HG03460 (cell line): ENCODE measurements around the gene B4GAT1.

Experiments used
- ATAC-seq: cut with Tn5 transposase; IDR thresholded peaks from one replicate; pipeline ENCODE4 v1.9.1; 2021; ENCODE audit not compliant: unreplicated experiment

Gene B4GAT1

DNA sequence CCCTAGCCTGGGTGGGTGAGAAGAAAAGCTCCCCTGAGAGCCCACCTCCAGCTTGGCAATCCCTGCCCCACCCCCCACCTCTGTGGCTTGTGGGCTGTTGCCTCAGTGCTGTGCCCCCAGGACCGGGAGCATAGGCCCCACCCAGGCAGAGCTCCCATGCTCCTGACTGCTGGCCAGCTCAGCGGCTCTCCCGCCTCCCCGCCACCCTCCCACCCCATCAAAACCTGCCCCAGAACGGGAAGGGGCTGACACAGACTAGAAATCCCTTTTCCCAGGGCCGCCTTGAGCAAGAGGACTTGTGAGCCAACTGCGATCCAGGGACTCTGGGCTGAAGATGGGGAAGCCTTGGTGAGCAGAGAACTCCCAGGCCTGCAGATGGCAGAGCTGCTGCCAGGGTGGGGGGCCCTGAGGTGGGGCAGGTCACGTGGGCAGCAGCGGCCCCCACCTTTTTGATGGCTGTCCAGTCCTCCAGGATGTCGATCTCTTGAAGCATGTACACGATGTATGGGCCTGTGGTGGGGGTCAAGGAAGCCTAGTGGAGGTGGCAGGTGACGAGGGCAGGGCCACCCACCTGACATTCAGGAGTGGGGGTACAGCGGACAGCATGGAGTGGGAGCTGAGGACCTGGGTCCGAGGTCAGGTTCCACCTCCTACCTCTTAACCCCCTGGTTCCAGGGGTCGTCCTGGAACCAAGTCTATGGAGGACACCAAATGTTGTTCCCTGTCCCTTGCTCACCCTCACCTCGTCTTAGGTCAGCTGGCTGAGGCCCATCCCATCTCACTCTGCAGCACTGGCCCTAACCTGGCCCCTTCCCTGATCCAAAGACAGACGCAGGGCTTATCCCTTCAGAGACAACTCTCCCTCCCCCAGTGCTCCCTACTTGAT is 8.9 kb downstream of the B4GAT1 start:
- no peak for ATAC-seq

GRCh38 chr11:66337103-66337899 is 10.1 kb downstream of the B4GAT1 start:
- ATAC-seq = no peak

DNA sequence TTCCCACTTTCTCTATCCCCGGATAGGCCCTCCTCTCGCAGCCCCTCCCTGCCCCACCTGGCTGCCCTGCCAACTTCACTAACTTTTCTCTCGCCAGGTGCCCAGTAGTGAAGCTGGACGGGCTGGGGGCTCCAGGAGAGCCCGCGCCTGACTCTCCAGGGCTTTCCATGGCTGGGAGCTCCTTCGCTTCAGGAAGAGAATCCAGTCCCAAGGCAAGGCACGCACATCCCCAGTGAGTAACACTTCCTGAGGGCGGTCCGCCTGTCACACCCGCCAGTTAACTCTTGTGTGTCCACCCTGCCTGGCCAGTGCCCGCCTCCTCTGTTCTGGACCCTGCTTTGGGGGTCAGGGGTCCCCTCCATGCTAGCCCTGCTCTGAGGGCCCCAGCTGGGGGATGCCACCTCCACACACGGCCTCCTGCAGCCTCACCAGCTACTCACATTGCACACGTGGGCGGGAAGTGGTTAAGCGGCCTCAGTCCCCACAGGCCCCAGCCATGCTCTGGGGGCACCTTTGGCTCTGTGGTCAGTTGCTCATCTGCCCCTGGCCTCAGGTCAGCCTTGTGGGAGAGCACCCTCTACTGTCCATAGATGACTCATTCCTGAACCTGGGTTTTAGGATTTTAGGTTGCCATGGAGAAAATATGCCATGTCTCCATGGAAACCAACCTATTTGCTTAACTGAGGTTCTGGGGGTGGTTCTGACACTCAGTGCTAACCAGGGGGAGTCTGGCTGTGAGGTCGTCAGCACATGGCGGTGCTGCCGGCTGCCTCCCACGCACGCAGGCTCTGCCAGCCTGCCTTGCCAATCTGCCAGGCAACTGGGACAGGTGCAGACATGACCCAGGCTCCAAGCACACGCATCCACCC is 11.0 kb downstream of the B4GAT1 start, which contains the start of gene RIN1:
TSS of gene RIN1 (minus strand) at position 201 of the 869 bp plus-strand sequence. CDS start at position 169, 32 bp downstream.
- peak; percentile 69 for ATAC-seq

DNA sequence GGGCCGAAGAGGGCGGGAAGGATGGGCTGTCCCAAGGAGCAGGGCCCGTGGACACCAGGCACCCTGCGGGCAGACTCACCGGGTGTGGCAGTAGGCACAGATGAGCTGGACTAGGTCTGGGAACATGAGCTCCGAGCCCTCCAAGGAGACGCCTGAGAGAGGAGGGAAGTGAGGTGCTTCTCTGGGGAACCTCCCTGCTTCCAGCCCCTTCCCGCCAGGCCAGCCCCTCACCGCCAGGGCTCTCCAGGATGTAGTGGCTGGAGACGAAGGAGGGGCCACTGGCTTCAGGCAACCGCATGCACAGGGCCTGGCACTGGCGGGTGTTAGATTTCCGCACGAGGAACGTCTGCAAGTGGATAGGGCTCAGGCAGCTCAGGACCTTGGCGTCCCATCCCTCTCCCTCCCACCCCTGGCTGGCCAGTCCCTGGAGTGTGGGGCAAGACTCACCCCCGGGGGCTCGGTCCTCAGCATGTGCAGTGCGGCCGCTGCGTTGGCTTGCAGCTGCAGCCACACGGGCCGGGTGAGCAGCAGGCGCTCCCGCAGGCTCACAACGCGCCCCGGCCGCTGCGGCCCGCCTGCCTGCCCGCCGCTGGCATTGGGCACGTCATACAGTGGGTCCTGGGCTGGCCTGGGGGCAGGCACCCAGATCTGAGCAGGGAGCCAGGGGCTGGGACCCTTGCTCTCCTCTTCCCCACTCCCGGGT is 11.7 kb downstream of the B4GAT1 start:
- no peak for ATAC-seq

- ATAC-seq = no peak
Observed at GRCh38 chr11:66334605-66335442, 12.6 kb downstream of the B4GAT1 start.

- ATAC-seq = no peak
Observed at GRCh38 chr11:66333896-66334604, 13.4 kb downstream of the B4GAT1 start.

DNA sequence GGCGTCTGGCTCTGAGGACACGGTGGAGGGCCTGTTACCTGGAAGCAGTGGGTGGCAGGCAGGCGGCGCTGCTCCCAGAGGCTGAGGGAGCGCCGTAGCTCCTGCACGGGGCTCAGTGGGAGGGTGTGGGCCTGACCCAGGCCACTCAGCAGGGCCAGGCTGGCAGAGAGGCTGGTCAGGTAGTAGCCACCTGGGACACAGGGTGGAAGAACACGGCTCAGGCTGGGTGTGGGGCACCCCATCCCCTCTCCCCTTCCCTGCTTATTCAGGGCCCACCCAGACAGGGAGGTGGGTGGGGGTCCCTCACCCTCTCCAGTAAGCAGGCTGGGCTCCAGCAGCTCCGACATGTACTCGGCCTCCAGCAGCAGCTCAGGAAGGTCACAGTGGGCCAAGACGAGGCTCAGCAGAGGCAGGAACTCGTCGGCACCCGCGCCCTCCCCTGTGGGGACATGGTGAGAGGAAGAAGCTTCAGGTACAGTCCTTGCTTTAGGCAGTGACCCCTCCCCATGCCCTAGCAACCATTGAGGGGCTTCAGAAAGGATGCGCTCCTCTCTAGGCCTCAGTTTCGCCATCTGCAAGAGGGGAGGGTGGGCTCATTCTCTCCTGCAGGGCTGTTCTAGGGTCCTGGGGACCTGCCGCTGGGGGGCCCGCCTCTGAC is 14.1 kb downstream of the B4GAT1 start:
- ATAC-seq = no peak

- no peak for ATAC-seq
Observed at GRCh38 chr11:66332371-66333219, 14.8 kb downstream of the B4GAT1 start.

- no peak for ATAC-seq
Observed at GRCh38 chr11:66331542-66332370, 15.7 kb downstream of the B4GAT1 start.

GRCh38 chr11:66330931-66331330 is 16.5 kb downstream of the B4GAT1 start:
- ATAC-seq = no peak

DNA sequence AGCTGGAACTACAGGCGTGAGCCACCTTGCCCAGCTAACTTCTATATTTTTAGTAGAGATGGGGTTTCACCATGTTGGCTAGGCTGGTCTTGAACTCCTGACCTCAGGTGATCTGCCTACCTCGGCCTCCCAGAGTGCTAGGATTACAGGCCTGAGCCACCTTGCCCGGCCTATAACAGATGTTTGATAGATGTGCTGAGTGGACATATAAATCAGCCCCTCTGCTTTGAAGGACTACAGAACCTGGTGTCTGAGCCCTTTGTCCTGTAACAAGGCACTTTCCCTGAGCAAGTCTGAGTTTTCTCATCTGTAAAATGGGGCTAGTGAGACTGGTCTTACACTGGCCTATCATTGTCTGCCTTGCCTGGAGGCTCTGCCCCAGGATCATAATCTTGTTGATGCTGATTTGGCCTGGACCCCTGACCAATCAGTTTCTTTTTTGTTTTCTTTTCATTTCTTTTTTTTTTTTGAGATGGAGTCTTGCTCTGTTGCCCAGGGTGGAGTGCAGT is 18.2 kb downstream of the B4GAT1 start:
- no peak for ATAC-seq

DNA sequence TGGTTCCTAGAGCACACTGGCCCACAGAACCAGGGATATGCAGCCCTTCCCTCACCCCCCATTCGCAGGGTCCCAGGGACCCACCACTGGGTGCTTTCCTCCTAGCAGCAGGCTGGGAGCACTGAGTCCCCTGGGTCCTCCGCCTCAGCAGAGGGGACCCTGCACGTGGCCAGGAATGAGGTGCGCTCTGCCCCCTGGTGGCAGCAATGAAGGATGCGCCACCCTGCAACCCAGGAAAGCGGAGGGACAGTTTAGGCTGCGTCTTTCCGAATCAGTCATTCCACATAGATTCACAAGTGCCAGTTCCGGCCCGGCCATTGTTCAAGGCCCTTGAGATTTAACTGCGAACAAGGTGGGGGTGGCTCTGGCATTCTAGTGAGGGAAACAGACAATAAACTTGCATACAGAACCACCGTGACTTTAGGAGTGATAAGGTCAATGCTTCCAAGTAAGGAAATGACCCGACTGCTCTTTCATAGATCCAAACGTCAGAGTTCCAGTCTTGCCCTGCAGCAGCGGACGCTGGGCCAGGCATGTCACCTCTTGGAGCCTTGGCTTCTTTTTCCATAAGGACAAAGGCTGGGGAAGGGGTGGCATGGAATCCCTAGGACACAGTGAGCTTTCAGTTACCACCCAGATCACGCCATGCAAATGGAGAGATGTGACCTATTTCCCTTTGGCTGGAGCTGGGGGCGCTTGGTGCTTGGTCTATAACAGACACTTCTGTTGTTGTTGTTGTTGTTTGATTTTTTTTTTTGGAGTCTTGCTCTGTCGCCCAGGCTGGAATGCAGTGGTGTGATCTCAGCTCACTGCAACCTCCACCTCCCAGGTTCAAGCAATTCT is 18.9 kb downstream of the B4GAT1 start:
- ATAC-seq = peak; percentile 56

GRCh38 chr11:66328031-66328301 is 19.5 kb downstream of the B4GAT1 start:
- no peak for ATAC-seq

- no peak for ATAC-seq
Observed at GRCh38 chr11:66327171-66328030, 20.0 kb downstream of the B4GAT1 start.
